PC-3 (cell line): Measurements from ENCODE around the gene PODXL2. TPM values are rescaled to one million over a fixed set of nuclear protein-coding genes. Genes with fewer than 3 reads are reported as not detected.
A peak's percentile ranks its signal among the peaks of the same experiment; 100 is the strongest.

Experiments used
- ATAC-seq: fragments of 200-7000 bp; cut with Tn5 transposase; 2 replicates; pipeline ENCODE4 v1.9.1; 2020; ENCODE audit warnings: mild to moderate bottlenecking, moderate library complexity
- BruUV-seq: library from RNA; stranded (reverse); fragments of 400-500 nt; replicated peaks from 2 replicates; lab custom pipeline; 2021; lab: Mats Ljungman, UMichigan
- CTCF ChIA-PET: fragments of 300-600 bp; sonication (Branson Sonifier 250); formaldehyde crosslinking; loops from one replicate; lab custom pipeline; 2022; ENCODE audit warnings: antibody characterized with exemption; lab: Charles Lee
- POLR2A ChIA-PET: fragments of 300-600 bp; sonication (Branson Sonifier 250); formaldehyde crosslinking; loops from one replicate; lab custom pipeline; 2022; ENCODE audit warnings: antibody characterized with exemption; ENCODE audit not compliant: unreplicated experiment; lab: Charles Lee
- DNase-seq: peaks from one replicate; pipeline ENCODE4 v3.0.0-alpha.2; 2015
- H2AFZ ChIP-seq: fragments of 300-600 bp; sonication (generic); 2 replicates; pipeline ENCODE4 v1.6.0; 2016; ENCODE audit warnings: antibody characterized with exemption, low read length
- H3F3A ChIP-seq: fragments of 300-600 bp; sonication (generic); one replicate; pipeline ENCODE4 v1.6.0; 2017; ENCODE audit warnings: antibody characterized with exemption, low read length, control low read depth, mild to moderate bottlenecking; ENCODE audit not compliant: unreplicated experiment
- H3K27ac ChIP-seq: fragments of 300-600 bp; sonication (generic); 2 replicates; pipeline ENCODE4 v1.5.1; 2016; ENCODE audit warnings: mild to moderate bottlenecking, low read length
- H3K27me3 ChIP-seq: fragments of 300-600 bp; sonication (generic); 2 replicates; pipeline ENCODE4 v1.6.1; 2016; ENCODE audit warnings: low read length, mixed read lengths
- H3K36me3 ChIP-seq: fragments of 300-600 bp; sonication (generic); 2 replicates; pipeline ENCODE4 v1.6.1; 2016; ENCODE audit warnings: low read depth, mixed run types, low read length, mixed read lengths
- H3K4me1 ChIP-seq: fragments of 300-600 bp; sonication (generic); 2 replicates; pipeline ENCODE4 v1.5.1; 2016; ENCODE audit warnings: low read length; ENCODE audit not compliant: insufficient read depth
- H3K4me2 ChIP-seq: fragments of 300-600 bp; sonication (generic); 2 replicates; pipeline ENCODE4 v1.6.0; 2016; ENCODE audit warnings: low read length
- H3K4me3 ChIP-seq: fragments of 300-600 bp; sonication (generic); 2 replicates; pipeline ENCODE4 v1.5.1; 2016; ENCODE audit warnings: mild to moderate bottlenecking, low read length, mixed read lengths
- H3K79me2 ChIP-seq: fragments of 300-600 bp; sonication (generic); 2 replicates; pipeline ENCODE4 v1.6.1; 2017; ENCODE audit warnings: low read length, mixed read lengths
- H3K9ac ChIP-seq: fragments of 300-600 bp; sonication (generic); 2 replicates; pipeline ENCODE4 v1.6.0; 2016; ENCODE audit warnings: mild to moderate bottlenecking, low read length
- H3K9me2 ChIP-seq: fragments of 300-600 bp; sonication (generic); replicated peaks from 2 replicates; pipeline ENCODE4 v1.6.1; 2016; ENCODE audit warnings: mixed run types, low read length, mixed read lengths
- H3K9me3 ChIP-seq: fragments of 300-600 bp; sonication (generic); 2 replicates; pipeline ENCODE4 v1.6.1; 2016; ENCODE audit warnings: low read length, mixed read lengths
- H4K20me1 ChIP-seq: fragments of 300-600 bp; sonication (generic); 2 replicates; pipeline ENCODE4 v1.6.1; 2016; ENCODE audit warnings: low read length, mixed read lengths
- EZH2 ChIP-seq: fragments of 300-600 bp; sonication (generic); IDR thresholded peaks from one replicate; pipeline ENCODE4 v1.6.1; 2017; ENCODE audit warnings: antibody characterized with exemption, mild to moderate bottlenecking, low read length; ENCODE audit not compliant: unreplicated experiment
- EZH2phosphoT487 ChIP-seq: fragments of 300-600 bp; sonication (generic); IDR thresholded peaks from 2 replicates; pipeline ENCODE4 v1.6.1; 2018; ENCODE audit warnings: mild to moderate bottlenecking, antibody characterized with exemption, low read length, borderline replicate concordance
- intact Hi-C: fragments of 100-400 bp; cut with micrococcal nuclease; formaldehyde crosslinking; loops from 2 replicates; pipeline ENCODE4 v1.9.0; 2023
- total RNA-seq: library from RNA; depleted of rRNA; stranded (reverse); fragments of >200 nt; gene quantifications from 2 replicates; pipeline ENCODE4 v1.2.3, GENCODE V29; 2014
- TF ChIP-seq, protein P1 (sequence below): fragments of 300-600 bp; sonication (generic); conservative IDR thresholded peaks from 2 replicates; pipeline ENCODE4 v1.5.1; 2017; ENCODE audit warnings: antibody characterized with exemption, low read depth, mild to moderate bottlenecking, low read length

Gene PODXL2
- total RNA-seq, 1 experiment from 2014 or later = 32.4 TPM

DNA sequence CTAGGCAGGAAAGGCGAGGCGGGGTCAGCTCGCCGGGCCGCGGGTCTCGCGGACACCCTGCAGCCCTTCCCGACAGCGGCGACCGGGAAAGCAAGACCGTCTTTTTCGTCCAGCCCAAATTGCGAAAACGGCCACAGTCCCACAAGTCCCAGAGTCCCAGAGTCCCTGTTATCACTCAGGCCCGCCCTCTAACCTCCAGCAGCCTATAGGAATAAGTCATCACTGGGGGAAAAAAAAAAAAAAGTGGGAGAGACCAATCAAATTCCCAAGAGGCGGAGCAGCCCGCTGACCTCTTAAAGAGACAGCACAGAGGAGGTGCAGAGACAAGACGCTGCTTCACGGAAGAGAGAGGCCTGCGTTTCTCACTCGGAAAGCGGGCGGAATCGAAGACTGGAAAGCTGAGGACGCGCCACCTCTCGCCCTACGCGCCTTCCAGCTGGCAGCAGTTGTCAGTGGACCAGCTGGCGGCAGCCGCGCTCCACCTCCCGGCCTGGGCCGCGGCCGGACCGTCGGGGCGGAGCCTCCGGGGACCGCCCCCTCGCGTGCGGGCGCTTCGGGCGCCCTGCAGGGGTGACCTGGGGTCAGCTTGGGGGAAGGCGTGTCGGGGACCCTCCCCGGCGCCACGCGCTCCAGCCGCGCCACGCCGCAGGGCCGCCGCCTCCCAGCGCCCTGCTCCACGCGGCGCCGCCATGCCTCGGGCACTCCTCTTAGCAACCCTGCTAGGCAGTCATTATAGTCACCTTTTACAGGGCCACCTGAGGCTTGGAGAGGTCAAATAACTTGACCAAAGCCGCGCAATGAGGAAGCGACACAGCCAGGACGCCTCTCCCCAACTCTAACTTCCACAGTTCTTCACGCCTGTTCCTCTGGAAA lies 38.2 kb upstream of the PODXL2 start, which contains the start of gene TPRA1:
Gene TPRA1 (minus strand): TSS at position 141 of the 873 bp plus-strand sequence. CDS start 10,587 bp downstream, outside the sequence.
- H3K79me2 ChIP-seq = peaks cover 46% of the 10 kb centered on the region
- CTCF ChIA-PET = interaction anchor here (0.8 to 2.3 kb wide), 1 partner anchor 16 kb away, joined by 6 to 13 read pairs; no protein-coding TSS in a partner anchor
- BruUV-seq = no TSS peak

DNA sequence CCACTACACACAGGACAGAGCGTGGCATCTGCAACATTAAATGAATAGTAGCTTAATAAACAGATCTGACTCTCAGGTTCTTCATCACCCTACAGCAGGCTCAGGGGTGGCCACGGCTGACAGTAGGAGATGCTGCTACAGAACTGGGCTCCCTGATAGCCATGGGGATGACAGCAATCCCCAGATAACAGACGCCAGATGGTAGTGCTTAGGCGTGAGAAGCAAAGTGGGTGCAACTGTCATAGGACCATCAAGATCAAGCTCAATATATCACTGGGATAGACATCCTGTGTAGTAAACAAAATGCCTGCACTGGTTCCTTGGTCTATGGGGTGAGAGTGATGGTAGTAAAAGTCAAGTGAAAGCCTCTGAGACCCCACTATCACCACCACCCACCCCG lies 35.8 kb upstream of the PODXL2 start:
- DNase-seq (no peak), ATAC-seq (no peak)
- no peaks in the 10 kb centered on the region for H3K27me3 ChIP-seq
- TF ChIP-seq EZH2 (no peak), EZH2phosphoT487 (no peak)
- TF ChIP-seq, protein P1, sequence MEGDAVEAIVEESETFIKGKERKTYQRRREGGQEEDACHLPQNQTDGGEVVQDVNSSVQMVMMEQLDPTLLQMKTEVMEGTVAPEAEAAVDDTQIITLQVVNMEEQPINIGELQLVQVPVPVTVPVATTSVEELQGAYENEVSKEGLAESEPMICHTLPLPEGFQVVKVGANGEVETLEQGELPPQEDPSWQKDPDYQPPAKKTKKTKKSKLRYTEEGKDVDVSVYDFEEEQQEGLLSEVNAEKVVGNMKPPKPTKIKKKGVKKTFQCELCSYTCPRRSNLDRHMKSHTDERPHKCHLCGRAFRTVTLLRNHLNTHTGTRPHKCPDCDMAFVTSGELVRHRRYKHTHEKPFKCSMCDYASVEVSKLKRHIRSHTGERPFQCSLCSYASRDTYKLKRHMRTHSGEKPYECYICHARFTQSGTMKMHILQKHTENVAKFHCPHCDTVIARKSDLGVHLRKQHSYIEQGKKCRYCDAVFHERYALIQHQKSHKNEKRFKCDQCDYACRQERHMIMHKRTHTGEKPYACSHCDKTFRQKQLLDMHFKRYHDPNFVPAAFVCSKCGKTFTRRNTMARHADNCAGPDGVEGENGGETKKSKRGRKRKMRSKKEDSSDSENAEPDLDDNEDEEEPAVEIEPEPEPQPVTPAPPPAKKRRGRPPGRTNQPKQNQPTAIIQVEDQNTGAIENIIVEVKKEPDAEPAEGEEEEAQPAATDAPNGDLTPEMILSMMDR = no peak
- intact Hi-C loops = loop anchor here (10.0 kb wide), 1 partner anchor 102 kb away; no protein-coding TSS in a partner anchor
- CTCF ChIA-PET = no interaction called here
- POLR2A ChIA-PET = no interaction called here
- BruUV-seq = no TSS peak
- no peaks in the 10 kb centered on the region for H3K9me3 ChIP-seq
- no peaks in the 10 kb centered on the region for H3K36me3 ChIP-seq
- H3K4me1 ChIP-seq = peaks cover 17% of the 10 kb centered on the region
- 0 out of 2 replicates have a peak, but pooled peaks cover 5% of the 10 kb centered on the region for H4K20me1 ChIP-seq
- no peaks in the 10 kb centered on the region for H3K9me2 ChIP-seq
- H3K9ac ChIP-seq = no peak overlapping the region
- H3K79me2 ChIP-seq = peaks cover 23% of the 10 kb centered on the region
- no peak overlapping the region for H3K27ac ChIP-seq
- no peak overlapping the region for H3K4me2 ChIP-seq
- H3K4me3 ChIP-seq = no peak overlapping the region
- no peak overlapping the region for H2AFZ ChIP-seq
- no peaks in the 10 kb centered on the region for H3F3A ChIP-seq

More for the DNA sequence above, 38.2 kb upstream of the PODXL2 start, which contains the start of gene TPRA1:
- POLR2A ChIA-PET = interaction anchor here (0.6 kb wide), 1 partner anchor 893 kb away, joined by 14 read pairs; no protein-coding TSS in a partner anchor
- peak; percentile 71 for ATAC-seq
- TF ChIP-seq EZH2phosphoT487 (peak; percentile 97), EZH2 (no peak)
- TF ChIP-seq, protein P1 = 0 out of 2 replicates have a peak, but pooled peaks have one; percentile 31
- no peaks in the 10 kb centered on the region for H3K27me3 ChIP-seq
- peaks cover 21% of the 10 kb centered on the region for H3K4me1 ChIP-seq
- no peaks in the 10 kb centered on the region for H3F3A ChIP-seq
- H3K27ac ChIP-seq = peak within 1 kb of the TSS; percentile 84
- peak; percentile 92 for DNase-seq
- peak within 1 kb of the TSS; percentile 86 for H3K9ac ChIP-seq
- intact Hi-C loops = loop anchor here (10.0 kb wide), 1 partner anchor 104 kb away; no protein-coding TSS in a partner anchor
- H3K4me3 ChIP-seq = peak within 1 kb of the TSS; percentile 83
- 0 out of 2 replicates have a peak, but pooled peaks cover 8% of the 10 kb centered on the region for H4K20me1 ChIP-seq
- peak within 1 kb of the TSS; percentile 96 for H3K4me2 ChIP-seq
- no peaks in the 10 kb centered on the region for H3K9me3 ChIP-seq
- H3K9me2 ChIP-seq = no peaks in the 10 kb centered on the region
- H2AFZ ChIP-seq = peak within 1 kb of the TSS; percentile 62
- no peaks in the 10 kb centered on the region for H3K36me3 ChIP-seq
